H1 (cell line): ENCODE data around the gene ADK. TPM values are rescaled to one million over a fixed set of nuclear protein-coding genes. Genes with fewer than 3 reads are reported as not detected.

Source experiments
- CTBP2 ChIP-seq: IDR thresholded peaks from 2 replicates; pipeline ENCODE4 v1.7.0; 2011; ENCODE audit warnings: borderline replicate concordance, mild to moderate bottlenecking, moderate library complexity, mixed read lengths, low read length; ENCODE audit not compliant: insufficient read depth, insufficient read length
- HDAC2 ChIP-seq, 2 experiments: fragments of 300-600 bp in 1 of 2; sonication (generic) in 1 of 2; IDR thresholded peaks; 2 replicates each; pipeline ENCODE4 v1.6.1; 2011 to 2012; ENCODE audit warnings: low read depth in 2 of 2, low read length in 2 of 2, mild to moderate bottlenecking in 2 of 2, moderate library complexity in 2 of 2, borderline replicate concordance in 1 of 2, inconsistent platforms in 1 of 2
- SIN3A ChIP-seq, 2 experiments: IDR thresholded peaks in 1 of 2; conservative IDR thresholded peaks in 1 of 2; 2 replicates each; pipeline ENCODE4 v1.6.1; 2011 to 2012; ENCODE audit warnings: low read length in 2 of 2, improper control_type of control experiment in 1 of 2, low read depth in 1 of 2, mild to moderate bottlenecking in 1 of 2
- polyA plus RNA-seq, 7 experiments: library from polyadenylated mRNA; depleted of rRNA in 3 of 7; stranded (reverse) in 5 of 7; unstranded in 2 of 7; fragments of >200 nt in 5 of 7; fragments of 200-250 nt in 2 of 7; gene quantifications; 1 replicate in 5 of 7; 2 replicates in 1 of 7; 4 replicates in 1 of 7; pipeline versions ENCODE4 v1.2.1 to v1.2.3, GENCODE V29; 2011 to 2013; ENCODE audit warnings: missing spikeins in 2 of 7, mixed read lengths in 2 of 7
- total RNA-seq: library from RNA; stranded (reverse); fragmentation: NEBNext Ultra II Directional; extraction: Animal tissue kit (Norgen Biotek cat#: 25700); gene quantifications from 2 replicates; pipeline ENCODE4 v1.2.1, GENCODE V29; 2021

Gene ADK
- total and polyA plus RNA-seq, 2 of the 8 experiments (the other 6 are each of a cell fraction or from before 2014, with no cell fraction given), result 12.3 to 42.4 TPM

DNA sequence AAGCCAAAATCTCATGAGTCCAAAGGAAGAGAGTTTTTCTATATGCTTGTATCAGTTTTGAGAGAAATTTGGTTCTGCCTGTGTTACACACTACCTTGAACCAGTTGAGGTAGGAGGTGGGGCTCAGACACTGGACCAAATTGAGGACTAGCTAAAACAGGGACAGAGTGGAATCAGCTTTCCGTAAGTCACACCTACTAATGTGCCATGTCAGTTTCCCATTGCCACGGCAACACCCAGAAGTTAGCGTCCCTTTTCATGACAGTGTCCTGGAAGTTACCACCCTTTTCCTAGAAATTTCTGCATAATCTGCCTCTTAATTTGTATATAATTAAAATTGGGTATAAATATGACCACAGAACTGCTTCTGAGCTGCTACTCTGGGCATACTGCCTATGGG, 9.0 kb downstream of the ADK start (continued):
- TF ChIP-seq SIN3A (conservative IDR thresholded peaks at IDR 0.05 in 1 of 2, IDR thresholded peaks at IDR 0.05 in 1 of 2; ENCODE audit: low read depth in 1 of 2, low read length in 2 of 2), result no peak
- no peak for TF ChIP-seq CTBP2
- no peak for TF ChIP-seq HDAC2 (IDR thresholded peaks at IDR 0.05; ENCODE audit: borderline replicate concordance in 1 of 2, low read depth in 2 of 2, low read length in 2 of 2)
